Erythroblast (primary cell): ENCODE results near the gene IGSF23.

Experiments
- GATA1 ChIP-seq: IDR thresholded peaks from 2 replicates; pipeline ENCODE4 v1.6.1; 2011; ENCODE audit warnings: low read depth, mild to moderate bottlenecking, control low read depth, low read length, moderate library complexity
- POLR2A ChIP-seq: IDR thresholded peaks from 2 replicates; pipeline ENCODE4 v1.6.1; 2011; ENCODE audit warnings: mild to moderate bottlenecking, low read length

- TF ChIP-seq POLR2A (no peak), GATA1 (no peak)
These were observed 60.1 kb downstream of the IGSF23 start for GRCh38 chr19:44673510-44673909.
